Esophagus (tissue), 2 donors: ENCODE data around the gene CCDC87. TPM values are rescaled to one million over a fixed set of nuclear protein-coding genes. Genes with fewer than 3 reads are reported as not detected.
A peak's percentile ranks its signal among the peaks of the same experiment; 100 is the strongest.
"Not testable (repeated sequence)": the region's sequence is repeated elsewhere in the genome, so short reads cannot be mapped to it uniquely, and the experiment has no call there.

Experiments
- H3K27ac ChIP-seq, 2 donors: one replicate each; pipeline ENCODE4 v1.5.1; 2013; ENCODE audit warnings: low read depth in 2 of 2, mild to moderate bottlenecking in 2 of 2, inconsistent platforms in 1 of 2, low read length in 1 of 2, moderate library complexity in 1 of 2
- H3K27me3 ChIP-seq, 2 donors: one replicate each; pipeline ENCODE4 v1.6.1; 2013; ENCODE audit warnings: low read length in 2 of 2, control low read depth in 1 of 2, mild to moderate bottlenecking in 1 of 2; ENCODE audit not compliant: insufficient read depth in 2 of 2, control insufficient read depth in 1 of 2
- H3K36me3 ChIP-seq, 2 donors: one replicate each; pipeline ENCODE4 v1.6.1; 2013; ENCODE audit warnings: low read length in 1 of 2; ENCODE audit not compliant: control insufficient read depth in 2 of 2, insufficient read depth in 2 of 2
- H3K4me1 ChIP-seq, 2 donors: one replicate each; pipeline ENCODE4 v1.6.1; 2013; ENCODE audit warnings: low read length in 1 of 2; ENCODE audit not compliant: control insufficient read depth in 2 of 2, insufficient read depth in 2 of 2
- H3K4me3 ChIP-seq, 2 donors: one replicate each; pipeline ENCODE4 v1.5.1; 2013; ENCODE audit warnings: low read length in 2 of 2, mild to moderate bottlenecking in 2 of 2, low read depth in 1 of 2, moderate library complexity in 1 of 2
- H3K9me3 ChIP-seq, 2 donors: one replicate each; pipeline ENCODE4 v1.6.1; 2013; ENCODE audit warnings: mild to moderate bottlenecking in 2 of 2, low read depth in 1 of 2, low read length in 1 of 2, moderate library complexity in 1 of 2; ENCODE audit not compliant: control insufficient read depth in 2 of 2, insufficient read depth in 1 of 2
- WGBS, 2 donors: extraction: QIAGEN DNeasy Blood & Tissue Kit; methylation state at CpG; one replicate each; pipeline ENCODE4 v1.1.7; 2013; 5-methylcytosine and 5-hydroxymethylcytosine counted together
- polyA plus RNA-seq, 2 donors: library from polyadenylated mRNA; stranded (reverse); fragments of 200-250 nt; gene quantifications; one replicate each; pipeline ENCODE4 v1.2.3, GENCODE V29; 2013
- donor health status: healthy with polysubstance abuse.
- donor health status: Bipolar disorder and iron deficiency.

The CCDC87 gene
- polyA plus RNA-seq, 2 donors: 0.09 to 0.12 TPM

- Histone ChIP-seq H3K4me1 (peaks cover 0 to 3% of the 10 kb centered on the region in 2 donors), H3K27ac (no peak overlapping the region), H3K27me3 (no peaks in the 10 kb centered on the region), H3K9me3 (no peaks in the 10 kb centered on the region), H3K4me3 (no peak overlapping the region), H3K36me3 (no peaks in the 10 kb centered on the region)
- WGBS, 2 donors: 88 to 91% methylated on average over 4 of the region's 4 CpGs
Measured at GRCh38 chr11:66550887-66551286, 42.0 kb downstream of the CCDC87 start.

GRCh38 chr11:66549696-66550095 lies 43.2 kb downstream of the CCDC87 start:
- H3K36me3 ChIP-seq: no peaks in the 10 kb centered on the region
- WGBS, 2 donors: 91 to 93% methylated on average over 3 of the region's 3 CpGs
- peaks cover 0 to 3% of the 10 kb centered on the region in 2 donors for H3K4me1 ChIP-seq
- no peaks in the 10 kb centered on the region for H3K9me3 ChIP-seq
- no peak overlapping the region for H3K4me3 ChIP-seq
- H3K27ac ChIP-seq: no peak overlapping the region
- no peaks in the 10 kb centered on the region for H3K27me3 ChIP-seq

- no peaks in the 10 kb centered on the region for H3K9me3 ChIP-seq
- H3K27ac ChIP-seq: no peak overlapping the region
- peaks cover 0 to 4% of the 10 kb centered on the region in 2 donors for H3K4me1 ChIP-seq
- H3K27me3 ChIP-seq: no peaks in the 10 kb centered on the region
- WGBS, 2 donors: 53 to 54% methylated on average over 16 of the region's 16 CpGs
- H3K4me3 ChIP-seq: no peak overlapping the region
- no peaks in the 10 kb centered on the region for H3K36me3 ChIP-seq
Measured at GRCh38 chr11:66548774-66549630, 43.9 kb downstream of the CCDC87 start.

- peaks cover 0 to 7% of the 10 kb centered on the region in 2 donors for H3K4me1 ChIP-seq
- H3K27ac ChIP-seq: no peak overlapping the region
- no peak overlapping the region for H3K4me3 ChIP-seq
- peaks cover 0 to 5% of the 10 kb centered on the region in 2 donors for H3K36me3 ChIP-seq
- 47 to 51% methylated on average over 11 of the region's 11 CpGs for WGBS, 2 donors
- no peaks in the 10 kb centered on the region for H3K27me3 ChIP-seq
- H3K9me3 ChIP-seq: no peaks in the 10 kb centered on the region
Measured at GRCh38 chr11:66548041-66548440, 44.8 kb downstream of the CCDC87 start.

GRCh38 chr11:66547662-66548009 lies 45.2 kb downstream of the CCDC87 start:
- no peak overlapping the region for H3K4me3 ChIP-seq
- 49 to 50% methylated on average over 5 of the region's 5 CpGs for WGBS, 2 donors
- H3K27me3 ChIP-seq: no peaks in the 10 kb centered on the region
- H3K4me1 ChIP-seq: peaks cover 0 to 7% of the 10 kb centered on the region in 2 donors
- H3K27ac ChIP-seq: no peak overlapping the region
- H3K9me3 ChIP-seq: no peaks in the 10 kb centered on the region
- peaks cover 0 to 5% of the 10 kb centered on the region in 2 donors for H3K36me3 ChIP-seq

- H3K4me3 ChIP-seq: peak overlapping the region in 1 of 2 donors; percentile 87
- H3K36me3 ChIP-seq: peaks cover 2 to 10% of the 10 kb centered on the region in 2 donors
- H3K9me3 ChIP-seq: no peaks in the 10 kb centered on the region
- peaks cover 0 to 7% of the 10 kb centered on the region in 2 donors for H3K4me1 ChIP-seq
- H3K27me3 ChIP-seq: no peaks in the 10 kb centered on the region
- peak overlapping the region in 1 of 2 donors; percentile 15 for H3K27ac ChIP-seq
- 34 to 38% methylated on average over 17 to 18 of the region's 18 CpGs for WGBS, 2 donors
Measured at GRCh38 chr11:66546966-66547661, 45.7 kb downstream of the CCDC87 start.

- no peaks in the 10 kb centered on the region for H3K9me3 ChIP-seq
- peaks cover 0 to 7% of the 10 kb centered on the region in 2 donors for H3K4me1 ChIP-seq
- peak within 1 kb of the TSS; percentile 59 to 87 for H3K4me3 ChIP-seq
- peaks cover 6 to 16% of the 10 kb centered on the region in 2 donors for H3K36me3 ChIP-seq
- 2% methylated on average over 37 of the region's 37 CpGs for WGBS, 2 donors
- H3K27ac ChIP-seq: peak within 1 kb of the TSS; percentile 72 to 75
- H3K27me3 ChIP-seq: no peaks in the 10 kb centered on the region
Measured at GRCh38 chr11:66546368-66546965, 46.4 kb downstream of the CCDC87 start, which contains the start of gene ACTN3. Gene ACTN3, plus strand, starts transcription at chr11:66546903. Its CDS starts 35 bp downstream, at chr11:66546938.

GRCh38 chr11:66545701-66546367 lies 47.0 kb downstream of the CCDC87 start, which contains the start of gene ZDHHC24:
Gene ZDHHC24, minus strand, starts transcription at chr11:66546048. Its CDS starts 45 bp downstream, at chr11:66546003.
- H3K4me1 ChIP-seq: peaks cover 0 to 7% of the 10 kb centered on the region in 2 donors
- 0 to 1% methylated on average over 64 to 71 of the region's 71 CpGs for WGBS, 2 donors
- peak within 1 kb of the TSS; percentile 59 to 87 for H3K4me3 ChIP-seq
- peak within 1 kb of the TSS; percentile 72 to 75 for H3K27ac ChIP-seq
- H3K27me3 ChIP-seq: no peaks in the 10 kb centered on the region
- H3K36me3 ChIP-seq: peaks cover 6 to 18% of the 10 kb centered on the region in 2 donors
- no peaks in the 10 kb centered on the region for H3K9me3 ChIP-seq

- H3K4me3 ChIP-seq: not testable (repeated sequence)
Measured at GRCh38 chr11:66544952-66545351, 47.9 kb downstream of the CCDC87 start.

More at GRCh38 chr11:66544952-66545351, 47.9 kb downstream of the CCDC87 start:
- peaks cover 6 to 20% of the 10 kb centered on the region in 2 donors for H3K36me3 ChIP-seq
- WGBS, 2 donors: 59 to 65% methylated on average over 14 of the region's 14 CpGs
- not testable (repeated sequence) for H3K27me3 ChIP-seq, H3K27ac ChIP-seq, H3K9me3 ChIP-seq, H3K4me1 ChIP-seq
